GM19395 (cell line): ENCODE results near the gene EFCAB8.

Experiments
- ATAC-seq: cut with Tn5 transposase; IDR thresholded peaks from one replicate; pipeline ENCODE4 v1.9.1; 2021; ENCODE audit warnings: mild to moderate bottlenecking, moderate library complexity; ENCODE audit not compliant: unreplicated experiment

EFCAB8 gene, protein sequence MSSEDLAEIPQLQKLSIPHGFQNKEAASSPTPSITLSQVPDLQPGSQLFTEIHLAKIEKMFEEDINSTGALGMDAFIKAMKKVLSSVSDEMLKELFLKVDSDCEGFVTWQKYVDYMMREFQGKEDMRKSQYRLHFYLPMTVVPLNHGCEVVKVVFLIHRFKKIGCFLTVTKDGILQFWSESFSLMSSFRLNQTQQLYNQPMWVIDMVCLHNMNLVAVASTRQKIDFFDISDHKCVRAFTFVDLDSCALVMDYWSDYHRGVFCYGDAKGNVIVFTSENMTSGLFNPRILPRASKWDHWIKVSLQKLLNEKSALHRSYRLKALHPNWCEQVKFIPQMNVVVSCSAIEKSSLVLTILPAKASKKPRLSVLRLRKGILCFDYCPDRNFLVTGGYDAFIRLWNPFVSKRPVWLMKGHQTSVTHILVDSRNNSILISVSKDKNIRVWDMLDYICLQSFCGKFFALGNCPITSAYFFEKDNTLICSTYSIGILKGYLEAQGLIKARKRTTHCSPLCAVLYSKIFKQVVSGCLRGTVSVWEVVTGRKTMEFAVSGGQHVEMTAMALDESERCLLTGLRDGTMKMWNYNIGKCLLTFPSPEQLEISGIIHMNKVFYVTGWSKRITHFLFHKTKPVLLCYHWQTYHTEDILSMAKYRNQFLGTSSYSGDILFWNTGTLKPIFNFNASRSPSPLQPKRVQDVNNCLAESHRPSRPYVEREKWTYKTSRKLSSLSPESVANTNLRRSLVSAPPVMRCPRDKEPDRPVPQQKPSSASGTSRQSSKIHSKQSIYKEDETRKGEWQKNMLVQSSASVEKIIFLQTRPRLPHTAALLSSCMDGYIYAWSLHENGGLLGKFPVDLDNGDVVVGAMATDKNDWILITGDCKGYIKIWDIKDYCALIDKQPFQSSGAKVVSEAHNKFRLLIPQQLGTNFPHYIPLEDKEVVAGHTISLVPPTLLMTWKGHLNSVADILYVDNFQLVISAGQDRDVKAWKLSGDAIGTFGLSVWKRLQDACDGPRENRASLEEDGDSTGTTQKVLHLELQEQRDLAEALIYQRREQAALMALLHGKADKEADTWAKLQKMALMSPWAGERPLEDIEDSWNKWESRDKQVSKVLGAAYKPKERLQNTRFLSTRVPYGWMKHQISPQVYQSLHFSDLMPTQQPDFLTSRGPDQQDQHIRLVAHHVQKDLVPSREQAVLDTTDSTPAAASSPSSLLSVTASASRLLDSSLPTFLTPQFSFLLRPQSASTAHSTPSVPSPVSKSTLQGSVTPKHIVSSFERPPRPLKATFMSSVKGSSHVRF

DNA sequence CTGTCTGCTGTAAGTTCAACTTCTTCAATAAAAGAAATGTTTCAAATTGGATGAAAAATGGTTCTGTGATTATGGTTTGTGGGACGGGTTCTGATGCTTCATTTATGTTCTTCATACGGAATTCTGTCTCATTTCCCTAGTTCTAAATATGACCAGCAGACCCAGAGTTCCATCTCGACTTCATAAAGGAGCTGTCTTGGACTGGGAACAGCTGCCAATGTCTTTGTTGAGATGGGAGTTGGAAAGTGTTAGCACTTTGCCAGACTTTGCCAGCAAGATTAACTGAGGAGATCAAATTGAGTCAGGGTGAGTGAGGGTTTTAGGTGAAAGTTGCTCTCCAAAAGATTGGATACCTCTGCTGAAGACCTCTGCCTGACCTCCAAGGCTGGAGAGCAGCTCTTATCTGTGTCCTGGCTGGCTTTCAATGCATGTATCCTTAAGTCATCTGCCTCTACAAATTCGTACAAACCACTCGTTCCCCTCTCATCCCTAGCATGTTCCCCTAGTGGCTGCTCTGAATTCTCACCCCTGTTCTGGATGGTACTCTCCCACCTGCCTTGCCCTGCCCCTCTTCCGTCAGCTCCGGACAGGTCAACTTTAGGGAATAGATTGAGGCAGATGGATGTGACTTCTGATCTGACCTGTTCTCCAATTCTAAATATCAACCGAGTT is at the start of gene EFCAB8:
Gene EFCAB8 (plus strand): TSS at position 223 of the 672 bp plus-strand sequence. CDS start 4,870 bp downstream, outside the sequence.
- ATAC-seq = no peak

DNA sequence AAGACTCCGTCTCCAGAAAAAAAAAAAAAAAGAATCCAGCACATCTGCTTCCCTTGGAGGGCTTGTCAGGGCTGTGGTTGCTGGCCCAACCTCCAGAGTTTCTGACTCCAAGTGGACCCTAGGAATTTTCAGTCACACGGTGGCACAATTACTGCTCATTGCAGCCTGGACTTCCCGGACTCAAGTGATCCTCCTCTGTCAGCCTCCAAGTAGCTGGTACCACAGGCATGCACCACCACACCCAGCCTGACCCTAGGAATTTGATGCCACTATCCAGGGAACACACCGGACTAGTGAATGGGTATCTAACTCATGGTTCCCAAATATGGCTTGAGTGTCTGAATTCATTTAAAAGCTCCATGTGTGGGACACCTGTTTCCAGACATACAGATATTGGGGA is 48.8 kb upstream of the EFCAB8 start:
- ATAC-seq = no peak

DNA sequence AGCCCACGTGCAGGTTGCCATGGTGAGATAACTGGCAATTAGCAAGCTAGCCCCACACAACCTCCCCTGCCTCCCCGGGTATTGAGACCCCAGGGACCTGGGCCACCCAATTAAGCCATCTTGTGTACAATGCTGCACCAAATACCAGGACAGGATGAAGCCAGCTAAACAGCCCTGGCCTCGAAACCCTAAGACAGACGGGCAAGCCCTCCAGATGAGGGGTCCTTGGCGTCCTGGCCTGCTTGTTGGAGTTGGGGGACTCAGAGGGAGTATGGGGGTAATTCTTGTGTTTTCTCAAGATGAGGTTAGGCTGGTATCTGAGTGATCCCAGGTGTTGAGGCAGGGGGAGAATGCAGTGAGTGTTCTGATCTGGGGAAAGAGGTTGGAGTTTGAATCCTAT is 47.8 kb upstream of the EFCAB8 start:
- no peak for ATAC-seq

DNA sequence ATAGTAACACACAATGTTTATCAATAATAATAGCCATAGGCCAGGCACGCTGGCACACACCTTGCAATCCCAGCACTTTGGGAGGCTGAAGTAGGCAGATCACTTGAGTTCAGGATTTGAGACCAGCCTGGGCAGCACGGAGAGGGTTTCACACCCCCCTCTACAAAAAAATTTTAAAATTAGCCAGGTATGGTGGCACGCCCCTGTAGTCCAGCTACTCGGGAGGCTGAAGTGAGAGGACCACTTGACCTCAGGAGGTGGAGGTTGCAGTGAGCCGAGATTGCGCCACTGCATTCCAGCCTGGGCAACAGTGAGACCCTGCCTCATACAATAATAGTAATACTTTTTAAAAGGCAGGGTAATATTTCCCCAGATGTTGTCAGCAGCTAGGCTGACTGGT is 46.8 kb upstream of the EFCAB8 start:
- no peak for ATAC-seq

DNA sequence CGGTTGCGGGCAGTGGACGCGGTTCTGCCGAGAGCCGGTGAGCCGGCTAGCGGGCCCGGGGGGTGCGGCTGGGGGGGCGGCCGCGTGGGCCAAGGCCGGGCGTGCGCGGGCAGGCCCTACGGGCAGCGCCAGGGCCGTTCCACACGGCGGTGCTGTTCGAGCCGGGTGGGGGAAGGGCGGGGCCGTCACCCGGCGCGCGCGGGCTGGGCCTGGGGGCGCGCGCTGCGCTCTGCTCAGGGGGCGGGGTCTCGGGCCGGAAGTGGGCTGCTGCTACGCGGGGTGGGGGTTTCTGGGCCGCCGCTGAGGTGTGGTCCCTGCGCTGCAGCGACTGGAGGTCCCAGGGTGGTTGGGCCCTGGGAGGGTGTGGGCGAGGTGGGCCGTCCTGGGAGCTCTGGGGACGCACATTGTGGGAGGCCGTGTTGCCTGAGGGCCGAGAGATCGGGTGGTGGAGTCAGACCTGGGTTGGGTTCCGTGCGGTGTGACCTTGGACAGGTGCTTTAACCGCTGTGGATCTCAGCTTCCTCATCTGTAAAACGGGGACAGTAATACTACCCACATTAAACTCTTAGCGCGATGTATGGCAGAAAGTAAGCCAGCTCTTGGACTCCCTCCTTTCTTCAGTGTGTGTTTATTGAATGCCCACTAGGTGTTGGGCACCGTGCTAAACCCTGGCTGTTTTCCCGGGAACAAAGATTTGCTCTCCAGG is 38.6 kb upstream of the EFCAB8 start:
- ATAC-seq = peak; percentile 64

DNA sequence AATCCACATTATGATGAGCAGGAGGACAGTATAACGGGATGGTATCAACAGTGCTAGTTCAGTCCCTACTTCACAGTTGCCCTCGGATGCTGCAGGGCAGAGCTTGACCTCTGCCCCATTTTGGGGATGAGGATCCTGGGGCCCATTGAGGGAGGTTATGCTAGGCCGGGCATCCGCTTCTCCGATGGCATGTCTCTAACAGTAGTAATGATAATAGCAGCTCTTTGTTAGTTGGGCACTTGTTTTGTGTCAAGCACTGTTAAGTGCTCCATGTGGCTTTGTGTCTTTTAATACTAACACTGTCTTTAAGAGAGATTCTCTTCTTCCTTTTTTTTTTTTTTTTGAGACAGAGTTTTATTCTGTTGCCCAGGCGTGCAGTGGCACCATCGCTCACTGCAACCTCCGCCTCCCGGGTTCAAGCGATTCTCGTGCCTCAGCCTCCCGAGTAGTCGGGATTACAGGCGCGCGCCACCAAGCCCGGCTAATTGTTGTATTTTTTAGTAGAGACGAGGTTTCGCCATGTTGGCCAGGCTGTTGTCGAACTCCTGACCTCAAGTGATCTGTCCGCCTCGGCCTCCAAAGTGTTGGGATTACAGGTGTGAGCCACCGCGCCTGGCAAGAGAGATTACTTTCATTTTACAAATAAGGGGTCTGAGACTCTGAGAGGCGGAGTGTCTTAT is 37.9 kb upstream of the EFCAB8 start:
- no peak for ATAC-seq

DNA sequence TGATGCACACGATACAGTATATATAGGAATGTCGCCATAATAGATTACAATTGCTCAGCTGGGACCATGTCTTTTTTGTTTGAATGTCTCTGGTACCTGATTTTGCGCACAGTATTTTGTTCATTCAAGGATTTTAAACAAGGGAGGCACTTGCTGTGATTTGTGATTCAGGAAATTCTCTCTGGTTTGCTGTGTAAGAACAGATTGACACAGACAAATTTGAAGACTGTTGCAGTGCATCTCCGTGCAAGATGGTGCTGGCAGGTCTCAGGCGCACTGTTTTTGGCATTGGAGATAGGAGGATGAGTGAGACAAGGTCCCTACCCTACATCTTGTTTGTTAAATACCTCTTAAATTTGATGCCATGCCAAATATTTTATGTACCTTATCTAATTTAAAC is 36.5 kb upstream of the EFCAB8 start:
- ATAC-seq = no peak

DNA sequence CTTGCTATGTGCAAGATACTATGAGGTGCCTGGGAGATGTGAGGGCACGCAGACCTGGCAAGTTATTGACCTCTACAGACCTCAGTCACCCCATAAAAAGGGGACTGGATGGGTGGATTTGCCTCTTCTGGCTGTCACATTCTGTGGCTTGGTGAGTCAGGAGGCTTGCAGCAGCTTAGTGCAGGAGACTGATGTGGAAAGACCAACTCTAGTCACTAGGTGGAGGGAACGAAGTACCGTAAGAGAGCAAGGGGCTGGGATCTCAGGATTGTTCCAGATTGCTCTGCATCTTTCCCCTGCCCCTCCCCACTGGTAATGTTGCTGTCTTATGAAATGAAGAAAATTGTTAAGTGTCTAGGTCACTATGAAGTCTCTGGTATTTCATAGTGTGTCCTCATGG is 35.6 kb upstream of the EFCAB8 start:
- ATAC-seq = no peak

DNA sequence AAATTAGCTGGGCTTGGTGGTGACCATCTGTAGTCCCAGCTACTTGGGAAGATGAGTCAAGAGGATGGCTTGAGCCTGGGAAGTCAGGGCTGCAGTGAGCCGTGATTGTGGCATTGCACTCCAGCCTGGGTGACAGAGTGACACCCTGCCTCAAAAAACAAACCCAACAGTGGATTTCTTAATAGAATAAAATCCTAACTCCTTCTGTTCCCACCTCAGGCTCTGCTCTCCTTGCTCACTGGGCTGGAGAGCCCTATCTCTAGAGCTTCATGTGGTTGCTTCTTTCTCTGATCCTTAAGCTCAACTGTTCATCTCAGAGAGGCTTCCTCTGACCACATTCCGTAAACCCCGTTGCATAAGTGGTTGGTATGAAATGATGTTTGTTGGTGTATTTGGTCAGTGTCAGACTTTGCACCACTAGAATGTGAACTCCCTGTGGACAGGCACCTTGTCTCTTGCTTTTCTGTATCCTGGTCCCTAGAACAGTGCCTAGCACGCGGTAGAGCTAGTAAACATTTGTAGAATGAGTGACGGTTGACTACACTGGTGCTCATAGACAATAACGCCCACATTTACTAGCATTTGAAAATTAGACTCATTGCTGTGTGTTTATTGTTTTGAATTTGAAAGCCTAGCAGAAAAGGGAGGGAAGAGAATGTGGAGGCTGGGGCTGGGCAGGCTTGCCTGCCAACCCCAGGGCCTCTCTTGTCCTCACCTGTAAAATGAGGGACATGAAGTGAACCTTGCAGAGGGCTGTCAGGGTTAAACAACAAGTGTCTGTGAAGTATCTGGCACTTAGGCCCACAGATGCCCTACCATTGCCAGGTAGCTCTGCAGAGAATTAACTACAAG is 34.8 kb upstream of the EFCAB8 start:
- ATAC-seq = no peak

DNA sequence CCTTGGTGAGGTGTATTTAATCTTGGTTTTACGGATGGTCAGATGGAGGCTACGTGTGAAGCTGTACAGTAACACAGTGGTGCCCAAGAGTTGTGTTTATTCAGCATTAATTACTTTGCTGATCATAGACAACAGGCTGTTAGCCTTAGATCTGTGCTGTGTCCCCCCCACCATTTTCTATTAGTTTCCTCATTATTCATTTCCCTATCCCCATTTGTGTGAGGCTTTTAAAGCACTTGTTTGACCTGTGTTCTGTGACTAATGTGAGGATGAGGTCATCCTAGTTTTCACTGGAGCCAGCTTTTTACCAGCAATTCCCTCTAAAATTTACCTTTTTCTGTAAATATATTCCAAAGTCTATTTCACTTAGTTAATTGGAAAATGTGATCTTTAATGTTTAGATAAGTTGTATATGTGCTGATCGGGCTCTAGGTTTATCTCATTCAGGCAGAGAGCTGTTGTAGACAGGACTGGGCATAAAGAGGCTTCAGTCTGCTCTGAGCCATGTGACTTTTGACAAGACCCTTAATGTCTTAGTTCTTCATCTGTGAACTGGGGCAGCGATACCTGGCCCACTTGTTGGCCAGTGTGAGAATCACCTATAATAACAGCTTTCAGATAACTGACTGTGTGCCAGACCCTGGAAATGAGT is 30.6 kb upstream of the EFCAB8 start:
- ATAC-seq = no peak

DNA sequence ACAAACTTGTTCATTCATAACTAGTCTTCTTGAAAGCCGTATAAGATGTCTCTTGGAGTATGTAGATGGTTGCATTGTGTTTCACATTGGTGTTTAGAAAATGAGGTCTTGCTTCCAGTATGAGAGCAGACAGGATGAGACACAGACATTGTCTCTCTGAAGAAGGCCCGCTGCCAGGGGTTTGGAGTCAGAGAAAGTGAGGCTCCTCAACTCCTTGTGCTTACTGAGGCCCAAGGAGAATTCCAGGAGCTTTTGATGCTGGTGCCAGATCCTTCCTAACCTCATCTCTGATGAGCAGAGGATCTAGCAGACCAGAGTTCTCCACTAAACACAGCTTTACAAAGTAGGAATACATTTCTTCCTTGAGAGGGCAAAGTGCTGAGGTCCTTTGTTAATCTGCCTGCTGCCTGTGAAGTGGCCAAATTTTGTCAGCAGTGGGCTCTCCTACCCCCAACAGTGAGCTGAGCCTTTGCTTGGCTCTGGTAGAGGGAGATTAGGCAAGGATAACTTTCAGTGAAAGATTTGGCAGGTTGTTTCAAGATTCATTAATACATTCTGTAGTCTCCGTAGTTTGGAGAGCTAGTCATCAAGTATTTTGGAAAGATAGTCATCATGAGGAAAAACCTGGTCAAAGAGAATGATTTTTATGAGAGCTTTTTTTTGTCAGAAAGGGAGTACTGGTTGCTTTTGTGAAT is 29.3 kb upstream of the EFCAB8 start:
- no peak for ATAC-seq

DNA sequence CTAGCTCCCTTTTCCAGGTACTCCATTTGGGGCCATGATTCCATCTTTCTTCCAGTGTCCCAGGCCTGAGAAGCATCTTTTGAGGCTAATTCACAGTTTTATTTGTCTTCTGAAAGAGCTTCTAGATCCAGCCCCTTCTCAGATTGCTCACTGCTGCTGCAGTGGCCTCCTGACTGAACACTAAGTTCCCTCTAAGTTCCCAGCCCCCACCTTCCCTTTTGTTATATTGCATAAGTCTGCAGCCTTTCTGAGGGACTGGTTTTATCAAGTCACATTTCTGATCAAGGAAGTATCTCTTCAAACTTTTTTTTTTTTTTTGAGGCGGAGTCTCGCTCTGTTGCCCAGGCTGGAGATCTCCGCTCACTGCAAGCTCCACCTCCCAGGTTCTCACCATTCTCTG is 28.3 kb upstream of the EFCAB8 start:
- ATAC-seq = no peak

DNA sequence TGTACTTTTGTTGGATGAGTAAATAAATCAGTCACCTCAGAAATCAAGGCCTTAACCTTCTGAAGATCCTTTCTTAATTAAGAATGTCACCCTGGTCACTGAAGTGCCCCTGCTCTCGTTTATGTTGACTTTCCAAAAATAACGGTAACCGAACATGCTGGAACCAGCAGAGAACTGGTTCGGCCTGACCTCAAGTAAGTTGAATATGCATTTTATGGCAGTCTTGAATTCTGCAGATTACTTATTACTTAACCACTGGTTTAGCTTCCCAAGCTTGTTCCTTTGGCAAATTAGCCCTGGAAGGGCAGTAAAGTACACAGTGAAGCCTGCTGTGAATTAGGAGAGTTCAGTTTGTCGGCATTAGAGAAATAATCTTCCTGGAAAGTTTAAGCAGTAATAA is 26.7 kb upstream of the EFCAB8 start:
- ATAC-seq = no peak

DNA sequence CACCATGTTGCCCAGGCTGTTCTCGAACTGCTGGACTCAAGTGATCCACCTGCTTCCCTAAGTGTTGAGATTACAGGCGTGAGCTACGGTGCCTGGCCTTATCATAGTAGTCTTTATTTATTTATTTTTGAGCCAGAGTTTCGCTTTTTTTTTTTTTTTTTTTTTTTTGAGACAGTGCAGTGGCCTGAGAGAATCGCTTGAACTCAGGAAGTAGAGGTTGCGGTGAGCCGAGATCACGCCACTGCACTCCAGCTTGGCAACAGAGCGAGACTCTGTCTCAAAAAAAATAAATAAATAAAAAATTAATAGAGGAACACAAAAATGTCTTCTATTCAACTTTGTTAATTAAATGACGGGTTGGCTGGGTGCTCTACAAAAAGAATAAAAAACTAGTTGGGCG is 26.1 kb upstream of the EFCAB8 start:
- no peak for ATAC-seq

DNA sequence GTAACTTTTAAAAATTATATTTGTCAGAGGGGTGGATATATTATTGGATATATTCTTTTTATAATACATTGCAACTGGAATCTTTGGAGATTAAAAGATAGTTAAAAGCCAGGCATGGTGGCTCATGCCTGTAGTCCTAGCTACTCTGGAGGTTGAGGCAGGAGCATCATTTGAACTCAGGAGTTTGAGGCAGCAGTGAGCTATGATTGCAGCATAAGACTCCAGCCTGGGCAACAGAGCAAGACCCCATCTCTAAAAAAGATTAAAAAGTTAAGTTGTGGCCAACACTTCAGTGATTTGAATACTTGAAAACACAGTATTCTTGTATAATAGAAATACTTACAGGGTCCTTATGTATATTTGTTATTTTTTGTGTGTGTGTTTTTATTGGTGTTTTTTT is 23.8 kb upstream of the EFCAB8 start:
- no peak for ATAC-seq

DNA sequence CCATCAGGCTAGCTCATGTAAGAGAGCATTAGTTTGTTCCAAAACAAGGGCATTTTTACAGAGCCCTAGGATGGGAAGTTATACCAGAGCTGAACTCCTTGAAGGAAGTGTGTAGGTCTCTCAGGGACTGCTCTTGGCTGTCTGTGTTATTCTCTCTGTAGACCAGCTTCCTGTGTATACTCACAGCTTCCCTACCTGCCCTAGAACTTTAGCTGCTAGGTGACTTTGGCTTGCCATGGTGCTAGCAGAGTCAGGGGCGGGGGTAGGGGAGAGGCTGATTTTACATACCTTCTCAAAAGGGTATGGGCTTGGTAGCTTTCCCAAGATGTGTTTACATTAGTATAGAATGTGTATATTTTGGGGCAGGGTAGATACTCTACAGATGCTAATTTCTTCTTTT is 21.6 kb upstream of the EFCAB8 start:
- ATAC-seq = no peak

DNA sequence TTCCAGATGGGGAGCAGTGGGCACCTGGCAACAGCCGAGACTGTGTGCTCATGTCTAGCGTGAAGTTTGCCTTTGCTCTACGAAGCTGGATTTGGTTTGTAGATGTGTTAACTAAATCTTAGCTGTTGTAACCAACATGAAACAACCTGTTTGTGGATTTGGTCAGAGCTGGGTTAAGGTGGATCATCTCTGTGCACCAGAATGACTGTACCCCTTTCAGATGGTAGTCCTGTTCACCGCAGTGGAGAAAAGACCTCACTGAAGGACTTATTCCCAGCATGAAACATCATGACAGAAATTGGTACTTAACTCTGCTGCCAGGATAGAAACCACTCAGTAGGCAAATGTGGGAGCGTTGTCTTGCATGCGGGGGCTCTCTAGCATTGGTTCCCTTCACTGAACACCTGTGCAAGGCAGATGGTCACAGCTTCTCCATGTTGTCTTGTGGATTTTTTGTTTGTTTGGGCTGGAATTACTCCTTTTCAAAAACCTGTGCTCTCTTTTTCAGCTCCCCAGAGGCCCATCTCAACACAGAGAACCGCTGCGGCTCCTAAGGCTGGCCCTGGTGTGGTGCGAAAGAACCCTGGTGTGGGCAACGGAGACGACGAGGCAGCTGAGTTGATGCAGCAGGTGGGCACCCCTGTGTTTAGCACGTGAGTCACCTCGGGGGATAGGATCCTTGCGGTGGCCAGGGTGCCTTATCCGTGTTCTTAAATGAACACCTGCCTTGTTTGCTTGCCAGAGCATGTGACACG is 19.3 kb upstream of the EFCAB8 start:
- no peak for ATAC-seq
